Astrocyte (in vitro differentiated cells and primary cell): Measurements from ENCODE around the gene C1QTNF3. TPM values are rescaled to one million over a fixed set of nuclear protein-coding genes. Genes with fewer than 3 reads are reported as not detected.

Experiments
- DNase-seq: peaks from one replicate; pipeline ENCODE4 v3.0.0-alpha.2; 2010; ENCODE audit warnings: low read depth
- FAIRE-seq: peaks from 2 replicates; lab custom pipeline; 2011; peaks lifted over from hg19 to GRCh38; lab: Jason Lieb, UNC
- H2AFZ ChIP-seq: 2 replicates; pipeline ENCODE4 v1.6.0; 2012; ENCODE audit warnings: low read depth, low read length, inconsistent platforms
- H3K27ac ChIP-seq: 2 replicates; pipeline ENCODE4 v1.5.1; 2011; ENCODE audit warnings: low read depth, low read length, inconsistent platforms
- H3K27me3 ChIP-seq: 2 replicates; pipeline ENCODE4 v1.6.0; 2011; ENCODE audit warnings: low read length, inconsistent platforms; ENCODE audit not compliant: insufficient read depth
- H3K36me3 ChIP-seq: 2 replicates; pipeline ENCODE4 v1.5.1; 2011; ENCODE audit warnings: low read length, inconsistent platforms; ENCODE audit not compliant: insufficient read depth
- H3K4me1 ChIP-seq: 2 replicates; pipeline ENCODE4 v1.5.1; 2011; ENCODE audit warnings: low read length, inconsistent platforms; ENCODE audit not compliant: insufficient read depth
- H3K4me2 ChIP-seq: 2 replicates; pipeline ENCODE4 v1.6.0; 2012; ENCODE audit warnings: low read length, inconsistent platforms
- H3K4me3 ChIP-seq: 2 replicates; pipeline ENCODE4 v1.5.1; 2011; ENCODE audit warnings: low read depth, mild to moderate bottlenecking, low read length, inconsistent platforms; ENCODE audit not compliant: insufficient read depth
- H3K79me2 ChIP-seq: 2 replicates; pipeline ENCODE4 v1.6.0; 2012; ENCODE audit warnings: mild to moderate bottlenecking, low read length, inconsistent platforms; ENCODE audit not compliant: insufficient read depth
- H3K9ac ChIP-seq: 2 replicates; pipeline ENCODE4 v1.6.0; 2012; ENCODE audit warnings: mild to moderate bottlenecking, low read length, inconsistent platforms
- H3K9me3 ChIP-seq: 2 replicates; pipeline ENCODE4 v1.5.1; 2012; ENCODE audit warnings: low read depth, mild to moderate bottlenecking, low read length, inconsistent platforms; ENCODE audit not compliant: insufficient read depth
- H4K20me1 ChIP-seq: 2 replicates; pipeline ENCODE4 v1.6.0; 2012; ENCODE audit warnings: low read length, inconsistent platforms; ENCODE audit not compliant: insufficient read depth
- H3K27ac Mint-ChIP-seq: one replicate; pipeline ENCODE4 v1.8.0; 2021; ENCODE audit warnings: mild to moderate bottlenecking, mixed read lengths; ENCODE audit not compliant: unreplicated experiment
- H3K27me3 Mint-ChIP-seq: one replicate; pipeline ENCODE4 v1.8.0; 2021; ENCODE audit warnings: low read depth, mixed read lengths; ENCODE audit not compliant: unreplicated experiment
- H3K36me3 Mint-ChIP-seq: one replicate; pipeline ENCODE4 v1.8.0; 2021; ENCODE audit warnings: low read depth, mixed read lengths; ENCODE audit not compliant: unreplicated experiment
- H3K4me1 Mint-ChIP-seq: one replicate; pipeline ENCODE4 v1.8.0; 2021; ENCODE audit warnings: low read depth, mixed read lengths; ENCODE audit not compliant: unreplicated experiment
- H3K4me3 Mint-ChIP-seq: one replicate; pipeline ENCODE4 v1.8.0; 2021; ENCODE audit warnings: mild to moderate bottlenecking, moderate library complexity, mixed read lengths; ENCODE audit not compliant: unreplicated experiment
- H3K9me3 Mint-ChIP-seq: one replicate; pipeline ENCODE4 v1.8.0; 2021; ENCODE audit warnings: mild to moderate bottlenecking, mixed read lengths; ENCODE audit not compliant: unreplicated experiment
- CTCF ChIP-seq: IDR thresholded peaks from 2 replicates; pipeline ENCODE4 v1.5.1; 2011; ENCODE audit warnings: low read depth, mild to moderate bottlenecking, inconsistent platforms, low read length, moderate library complexity; ENCODE audit not compliant: insufficient read depth
- EZH2 ChIP-seq: IDR thresholded peaks from 2 replicates; pipeline ENCODE4 v1.6.1; 2012; ENCODE audit warnings: mild to moderate bottlenecking, low read length, inconsistent platforms; ENCODE audit not compliant: insufficient read depth
- total RNA-seq: library from RNA; stranded (reverse); gene quantifications from 2 replicates; pipeline ENCODE4 v1.2.1, GENCODE V29; 2021

Gene C1QTNF3
- total RNA-seq, 1 donor from 2014 or later = 0.95 TPM

- Histone ChIP-seq H3K4me2 (peak overlapping the region; percentile 62), H3K9ac (no peak overlapping the region), H3K27ac (peak overlapping the region; percentile 29), H4K20me1 (no peaks in the 10 kb centered on the region), H3K4me3 (no peak overlapping the region), H3K4me1 (peaks cover 15% of the 10 kb centered on the region), H3K9me3 (no peaks in the 10 kb centered on the region), H3K27me3 (no peaks in the 10 kb centered on the region), H3K36me3 (no peaks in the 10 kb centered on the region), H3K79me2 (no peaks in the 10 kb centered on the region), H2AFZ (no peak overlapping the region)
- Mint-ChIP-seq H3K4me3 (no peak overlapping the region), H3K9me3 (no peaks in the 10 kb centered on the region), H3K27ac (no peak overlapping the region), H3K4me1 (peaks cover 16% of the 10 kb centered on the region), H3K27me3 (no peaks in the 10 kb centered on the region), H3K36me3 (peaks cover 3% of the 10 kb centered on the region)
- DNase-seq (no peak), FAIRE-seq (peak; percentile 5)
- TF ChIP-seq EZH2 = no peak
- no peak for TF ChIP-seq CTCF
Measured at GRCh38 chr5:34053571-34054399, 10.8 kb upstream of the C1QTNF3 start.

DNA sequence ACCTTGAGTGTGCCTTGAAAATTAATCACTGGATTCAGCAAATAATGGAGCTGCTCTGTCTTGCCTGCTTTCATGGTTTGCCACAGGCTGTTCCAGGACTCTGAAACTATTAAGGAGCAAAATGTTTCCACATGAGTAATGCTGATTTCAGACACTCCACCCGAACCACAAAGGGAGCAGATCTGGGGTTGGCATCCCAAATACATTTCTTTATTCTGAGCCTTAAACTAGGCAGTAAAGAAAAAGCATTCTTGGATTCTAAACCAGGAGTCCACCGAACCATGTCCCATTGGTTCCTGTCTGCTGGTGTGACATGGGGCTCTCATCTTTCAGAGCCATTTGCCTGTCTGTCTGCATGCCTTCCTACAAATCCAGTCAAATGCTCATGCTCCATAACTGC, 10.1 kb upstream of the C1QTNF3 start:
- peak overlapping the region; percentile 62 for H3K4me2 ChIP-seq
- DNase-seq = peak; percentile 94
- H3K9me3 Mint-ChIP-seq = no peaks in the 10 kb centered on the region

More for the DNA sequence above, 10.1 kb upstream of the C1QTNF3 start:
- Mint-ChIP-seq H3K4me3 (no peak overlapping the region), H3K4me1 (peaks cover 16% of the 10 kb centered on the region), H3K27ac (peak overlapping the region; percentile 68), H3K27me3 (no peaks in the 10 kb centered on the region), H3K36me3 (peaks cover 3% of the 10 kb centered on the region)
- Histone ChIP-seq H3K9ac (no peak overlapping the region), H3K79me2 (no peaks in the 10 kb centered on the region), H3K4me1 (peaks cover 15% of the 10 kb centered on the region), H3K36me3 (no peaks in the 10 kb centered on the region), H4K20me1 (no peaks in the 10 kb centered on the region), H3K9me3 (no peaks in the 10 kb centered on the region), H2AFZ (no peak overlapping the region), H3K4me3 (no peak overlapping the region), H3K27ac (peak overlapping the region; percentile 37), H3K27me3 (no peaks in the 10 kb centered on the region)
- no peak for TF ChIP-seq CTCF
- TF ChIP-seq EZH2 = no peak
- peak; percentile 93 for FAIRE-seq
